ENCODE measurements around the gene INTS13. TPM values are rescaled to one million over a fixed set of nuclear protein-coding genes. Genes with fewer than 3 reads are reported as not detected.

The INTS13 gene
- total and polyA plus RNA-seq, 2 donors (not counting 1 experiment from before 2014, with no cell fraction given) = 29.2 to 33.0 TPM

DNA sequence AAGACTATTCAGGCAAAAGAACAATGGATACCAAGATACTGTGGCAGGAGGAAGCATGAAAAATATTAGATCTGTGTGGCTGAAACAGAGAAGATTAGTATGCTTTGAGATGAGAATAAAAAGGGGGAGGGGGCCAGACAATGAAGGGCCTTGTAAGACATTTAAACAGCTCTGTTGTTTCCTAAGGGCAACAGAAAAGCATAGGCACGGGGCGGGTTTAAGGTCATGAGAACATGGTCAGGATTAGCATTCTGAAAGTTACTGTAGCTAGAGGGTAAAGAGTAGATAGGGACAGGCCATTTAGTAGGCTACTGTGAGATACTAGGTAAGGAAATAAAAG, 18.6 kb downstream of the INTS13 start:
- Histone ChIP-seq H3K4me3 (replicated peaks in 1 of 4; ENCODE audit: control extremely low read depth in 1 of 4, insufficient read depth in 1 of 4, low read depth in 3 of 4, low read length in 4 of 4) (no peak overlapping the region), H3K9ac (ENCODE audit: insufficient read depth, low read length) (no peak overlapping the region), H4K20me1 (ENCODE audit: control insufficient read depth, extremely low read depth, insufficient read depth, low read length) (no peaks in the 10 kb centered on the region), H3K4me1 (ENCODE audit: control insufficient read depth, extremely low read depth, insufficient read depth, low read length) (no peaks in the 10 kb centered on the region), H3K4me2 (ENCODE audit: extremely low read depth, insufficient read depth, low read length) (no peak overlapping the region), H2AFZ (ENCODE audit: low read length) (no peak overlapping the region), H3K27me3 (ENCODE audit: control insufficient read depth, insufficient read depth, low read length) (no peaks in the 10 kb centered on the region), H3K27ac (ENCODE audit: insufficient read depth, low read length) (no peak overlapping the region), H3K36me3 (ENCODE audit: control insufficient read depth, insufficient read depth, low read length) (no peaks in the 10 kb centered on the region), H3K9me3 (ENCODE audit: control insufficient read depth, insufficient read depth, low read depth, low read length) (no peaks in the 10 kb centered on the region), H3K79me2 (ENCODE audit: control insufficient read depth, insufficient read depth, low read length) (no peaks in the 10 kb centered on the region)
- TF ChIP-seq EZH2 (IDR thresholded peaks at IDR 0.05; ENCODE audit: low read length, missing control alignments) = no peak
- TF ChIP-seq, protein P1, sequence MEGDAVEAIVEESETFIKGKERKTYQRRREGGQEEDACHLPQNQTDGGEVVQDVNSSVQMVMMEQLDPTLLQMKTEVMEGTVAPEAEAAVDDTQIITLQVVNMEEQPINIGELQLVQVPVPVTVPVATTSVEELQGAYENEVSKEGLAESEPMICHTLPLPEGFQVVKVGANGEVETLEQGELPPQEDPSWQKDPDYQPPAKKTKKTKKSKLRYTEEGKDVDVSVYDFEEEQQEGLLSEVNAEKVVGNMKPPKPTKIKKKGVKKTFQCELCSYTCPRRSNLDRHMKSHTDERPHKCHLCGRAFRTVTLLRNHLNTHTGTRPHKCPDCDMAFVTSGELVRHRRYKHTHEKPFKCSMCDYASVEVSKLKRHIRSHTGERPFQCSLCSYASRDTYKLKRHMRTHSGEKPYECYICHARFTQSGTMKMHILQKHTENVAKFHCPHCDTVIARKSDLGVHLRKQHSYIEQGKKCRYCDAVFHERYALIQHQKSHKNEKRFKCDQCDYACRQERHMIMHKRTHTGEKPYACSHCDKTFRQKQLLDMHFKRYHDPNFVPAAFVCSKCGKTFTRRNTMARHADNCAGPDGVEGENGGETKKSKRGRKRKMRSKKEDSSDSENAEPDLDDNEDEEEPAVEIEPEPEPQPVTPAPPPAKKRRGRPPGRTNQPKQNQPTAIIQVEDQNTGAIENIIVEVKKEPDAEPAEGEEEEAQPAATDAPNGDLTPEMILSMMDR (conservative IDR thresholded peaks at IDR 0.05 in 1 of 2, IDR thresholded peaks at IDR 0.05 in 1 of 2; ENCODE audit: low read depth in 1 of 2, low read length in 2 of 2) = no peak
- no peak for DNase-seq (ENCODE audit: low read depth in 2 of 2)

DNA sequence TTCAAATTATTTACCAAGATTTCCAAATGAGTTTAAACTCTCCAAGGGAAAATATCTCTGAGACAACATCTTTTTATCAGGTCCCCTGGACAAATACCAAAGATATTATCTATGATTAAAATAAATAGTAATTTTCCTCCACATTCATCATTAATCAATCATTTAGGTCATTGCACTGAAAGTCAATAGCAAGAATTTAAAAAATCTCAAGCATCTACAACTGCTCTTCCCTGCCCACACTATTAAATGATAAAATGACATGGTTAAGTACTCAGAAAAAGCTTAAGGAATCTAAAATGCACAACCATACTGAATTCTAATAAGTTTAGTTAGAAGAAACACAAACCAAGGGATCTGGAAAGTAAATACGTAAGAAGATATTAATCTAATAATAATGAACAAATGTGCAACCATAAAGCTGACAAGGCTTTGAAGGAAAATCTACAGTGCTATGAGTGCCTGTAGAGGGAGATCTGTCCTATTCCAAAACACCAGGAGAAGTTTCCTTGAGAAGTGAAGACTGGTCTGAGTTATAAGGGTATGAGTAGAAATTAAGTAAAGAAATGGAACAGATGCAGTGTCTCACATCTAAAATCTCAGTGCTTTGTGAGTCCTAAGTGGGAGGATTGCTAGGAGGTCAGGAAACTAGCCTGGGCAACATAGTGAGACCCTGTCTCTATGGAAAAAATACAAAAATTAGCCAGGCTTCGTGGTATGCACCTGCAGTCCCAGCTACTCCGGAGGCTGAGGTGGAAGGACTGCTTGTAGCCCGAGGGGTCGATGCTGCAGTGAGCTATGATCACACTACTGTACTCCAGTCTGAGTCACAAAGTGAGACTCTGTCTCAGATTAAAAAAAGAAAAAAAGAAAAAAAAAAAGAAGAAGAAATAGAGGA, 19.2 kb downstream of the INTS13 start:
- no peaks in the 10 kb centered on the region for H3K27me3 ChIP-seq (ENCODE audit: control insufficient read depth, insufficient read depth, low read length)
- TF ChIP-seq, protein P1 (conservative IDR thresholded peaks at IDR 0.05 in 1 of 2, IDR thresholded peaks at IDR 0.05 in 1 of 2; ENCODE audit: low read depth in 1 of 2, low read length in 2 of 2) = peak; percentile 20
- no peak for TF ChIP-seq EZH2 (IDR thresholded peaks at IDR 0.05; ENCODE audit: low read length, missing control alignments)
- H3K27ac ChIP-seq (ENCODE audit: insufficient read depth, low read length) = no peak overlapping the region
- DNase-seq (ENCODE audit: low read depth in 2 of 2) = peak; percentile 19 to 36
- no peaks in the 10 kb centered on the region for H3K36me3 ChIP-seq (ENCODE audit: control insufficient read depth, insufficient read depth, low read length)
- H3K4me1 ChIP-seq (ENCODE audit: control insufficient read depth, extremely low read depth, insufficient read depth, low read length) = no peaks in the 10 kb centered on the region
- H3K79me2 ChIP-seq (ENCODE audit: control insufficient read depth, insufficient read depth, low read length) = no peaks in the 10 kb centered on the region
- H4K20me1 ChIP-seq (ENCODE audit: control insufficient read depth, extremely low read depth, insufficient read depth, low read length) = no peaks in the 10 kb centered on the region
- no peaks in the 10 kb centered on the region for H3K9me3 ChIP-seq (ENCODE audit: control insufficient read depth, insufficient read depth, low read depth, low read length)
- H2AFZ ChIP-seq (ENCODE audit: low read length) = no peak overlapping the region
- H3K4me2 ChIP-seq (ENCODE audit: extremely low read depth, insufficient read depth, low read length) = no peak overlapping the region
- no peak overlapping the region for H3K4me3 ChIP-seq (replicated peaks in 1 of 4; ENCODE audit: control extremely low read depth in 1 of 4, insufficient read depth in 1 of 4, low read depth in 3 of 4, low read length in 4 of 4)
- no peak overlapping the region for H3K9ac ChIP-seq (ENCODE audit: insufficient read depth, low read length)

DNA sequence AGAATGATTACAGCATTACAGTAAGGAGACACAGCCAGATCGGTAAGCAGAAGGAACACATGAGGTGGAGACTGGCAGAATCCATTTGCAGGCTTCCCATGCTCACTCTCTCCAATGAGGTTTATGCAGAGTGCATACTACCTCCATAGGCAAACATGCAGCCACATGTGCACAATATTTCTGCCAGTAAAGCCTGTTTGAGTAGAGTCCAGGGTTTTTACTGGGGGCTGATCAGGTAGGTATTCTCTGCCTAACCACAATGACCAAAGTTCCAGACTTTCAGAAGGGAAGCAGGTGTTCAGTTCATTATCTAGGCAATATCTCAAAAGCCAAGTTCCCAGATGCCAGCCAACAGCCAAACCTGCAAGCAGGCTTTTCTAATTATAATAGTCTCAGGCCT, 31.1 kb downstream of the INTS13 start:
- Histone ChIP-seq H3K4me2 (ENCODE audit: extremely low read depth, insufficient read depth, low read length) (no peak overlapping the region), H3K36me3 (ENCODE audit: control insufficient read depth, insufficient read depth, low read length) (no peaks in the 10 kb centered on the region)

More for the DNA sequence above, 31.1 kb downstream of the INTS13 start:
- Histone ChIP-seq H2AFZ (ENCODE audit: low read length) (no peak overlapping the region), H3K4me1 (ENCODE audit: control insufficient read depth, extremely low read depth, insufficient read depth, low read length) (no peaks in the 10 kb centered on the region), H3K4me3 (replicated peaks in 1 of 4; ENCODE audit: control extremely low read depth in 1 of 4, insufficient read depth in 1 of 4, low read depth in 3 of 4, low read length in 4 of 4) (no peak overlapping the region), H3K27me3 (ENCODE audit: control insufficient read depth, insufficient read depth, low read length) (no peaks in the 10 kb centered on the region), H3K9ac (ENCODE audit: insufficient read depth, low read length) (no peak overlapping the region), H3K9me3 (ENCODE audit: control insufficient read depth, insufficient read depth, low read depth, low read length) (no peaks in the 10 kb centered on the region), H3K27ac (ENCODE audit: insufficient read depth, low read length) (no peak overlapping the region), H4K20me1 (ENCODE audit: control insufficient read depth, extremely low read depth, insufficient read depth, low read length) (no peaks in the 10 kb centered on the region), H3K79me2 (ENCODE audit: control insufficient read depth, insufficient read depth, low read length) (no peaks in the 10 kb centered on the region)
- no peak for DNase-seq (ENCODE audit: low read depth in 2 of 2)
- TF ChIP-seq, protein P1 (conservative IDR thresholded peaks at IDR 0.05 in 1 of 2, IDR thresholded peaks at IDR 0.05 in 1 of 2; ENCODE audit: low read depth in 1 of 2, low read length in 2 of 2) = no peak
- no peak for TF ChIP-seq EZH2 (IDR thresholded peaks at IDR 0.05; ENCODE audit: low read length, missing control alignments)
